Stimulated activated CD4-positive, alpha-beta T cell treated with anti-CD3 and anti-CD28 coated beads, Interleukin-4, amount 100 ng/mL, for 1 hour (primary cell): ENCODE data around the gene SGCG.

ENCODE experiments used
- DNase-seq: peaks from one replicate; pipeline ENCODE4 v3.0.0-alpha.2; 2020

Gene SGCG

GRCh38 chr13:23339225-23339624 lies 158.4 kb downstream of the SGCG start:
- no peak for DNase-seq

- no peak for DNase-seq
Measured at GRCh38 chr13:23344931-23345595, 164.3 kb downstream of the SGCG start.

GRCh38 chr13:23347601-23348000 lies 166.8 kb downstream of the SGCG start:
- no peak for DNase-seq

- DNase-seq, result no peak
Measured at GRCh38 chr13:23348262-23349127, 167.7 kb downstream of the SGCG start.

- DNase-seq, result no peak
Measured at GRCh38 chr13:23349161-23349897, 168.6 kb downstream of the SGCG start.

- DNase-seq, result no peak
Measured at GRCh38 chr13:23350009-23350408, 169.2 kb downstream of the SGCG start.

- no peak for DNase-seq
Measured at GRCh38 chr13:23352161-23352560, 171.4 kb downstream of the SGCG start.

GRCh38 chr13:23354520-23354919 lies 173.7 kb downstream of the SGCG start:
- no peak for DNase-seq

GRCh38 chr13:23356368-23356767 lies 175.6 kb downstream of the SGCG start:
- no peak for DNase-seq

GRCh38 chr13:23357349-23357748 lies 176.6 kb downstream of the SGCG start:
- DNase-seq, result no peak

- DNase-seq, result no peak
Measured at GRCh38 chr13:23359882-23360281, 179.1 kb downstream of the SGCG start.

GRCh38 chr13:23365652-23366051 lies 184.9 kb downstream of the SGCG start:
- DNase-seq, result no peak

- no peak for DNase-seq
Measured at GRCh38 chr13:23367907-23368306, 187.1 kb downstream of the SGCG start.

GRCh38 chr13:23372264-23372906 lies 191.6 kb downstream of the SGCG start:
- no peak for DNase-seq
